GM19328 (cell line): Measurements from ENCODE around the gene FBRS.
"Not testable (repeated sequence)": the region's sequence is repeated elsewhere in the genome, so short reads cannot be mapped to it uniquely, and the experiment has no call there.

ENCODE experiments used
- ATAC-seq: cut with Tn5 transposase; IDR thresholded peaks from one replicate; pipeline ENCODE4 v1.9.1; 2021; ENCODE audit warnings: mild to moderate bottlenecking, moderate library complexity; ENCODE audit not compliant: unreplicated experiment

FBRS gene

GRCh38 chr16:30663820-30664219 lies 5.6 kb downstream of the FBRS start:
- no peak for ATAC-seq

- ATAC-seq: no peak
Observed at GRCh38 chr16:30664616-30665109, 6.4 kb downstream of the FBRS start.

GRCh38 chr16:30665155-30665829 lies 7.1 kb downstream of the FBRS start:
- no peak for ATAC-seq

DNA sequence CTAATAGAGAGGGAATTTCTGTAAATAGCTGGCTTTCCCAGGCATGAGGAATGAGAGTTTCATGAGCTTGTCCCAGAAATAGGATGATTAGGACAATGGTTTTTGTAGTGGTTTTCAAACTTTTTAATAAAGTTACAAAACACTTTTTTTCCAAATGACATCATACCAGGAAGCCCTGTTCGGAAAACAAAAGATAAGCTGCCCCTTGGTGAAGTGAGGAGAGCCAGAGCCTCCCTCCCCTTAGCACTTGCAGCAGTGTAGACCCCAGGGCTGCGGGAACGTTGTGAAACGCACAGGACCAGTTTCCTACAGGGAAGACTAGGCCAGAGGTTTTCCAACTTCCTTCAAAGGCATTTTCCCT lies 7.6 kb downstream of the FBRS start:
- no peak for ATAC-seq

- ATAC-seq: no peak
Observed at GRCh38 chr16:30666681-30667080, 8.4 kb downstream of the FBRS start.

DNA sequence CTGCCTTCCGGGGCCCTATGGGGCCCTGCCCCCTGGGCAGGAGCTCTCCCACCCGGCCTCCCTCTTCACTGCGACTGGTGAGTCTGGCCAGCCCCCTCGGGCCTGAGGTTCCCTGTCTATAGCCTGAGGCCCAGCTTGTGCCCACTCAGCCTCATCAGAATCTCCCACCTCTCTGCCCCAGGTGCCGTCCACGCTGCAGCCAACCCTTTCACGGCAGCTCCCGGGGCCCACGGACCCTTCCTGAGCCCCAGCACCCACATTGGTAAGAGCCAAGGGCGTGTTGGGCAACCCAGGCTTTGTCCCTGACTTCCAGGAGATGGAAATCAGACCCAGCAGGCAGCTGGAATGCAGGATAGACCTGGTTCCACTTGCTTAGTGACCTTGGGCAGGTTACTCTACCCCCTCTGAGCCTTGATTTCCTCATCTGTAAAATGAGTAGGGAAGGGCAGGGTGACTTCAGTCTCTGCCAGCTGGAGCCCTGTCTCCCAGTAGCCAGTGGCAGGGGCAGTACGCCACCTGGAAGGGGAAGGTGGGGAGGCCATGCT lies 9.2 kb downstream of the FBRS start:
- ATAC-seq: no peak

GRCh38 chr16:30668393-30668792 lies 10.2 kb downstream of the FBRS start:
- ATAC-seq: no peak

DNA sequence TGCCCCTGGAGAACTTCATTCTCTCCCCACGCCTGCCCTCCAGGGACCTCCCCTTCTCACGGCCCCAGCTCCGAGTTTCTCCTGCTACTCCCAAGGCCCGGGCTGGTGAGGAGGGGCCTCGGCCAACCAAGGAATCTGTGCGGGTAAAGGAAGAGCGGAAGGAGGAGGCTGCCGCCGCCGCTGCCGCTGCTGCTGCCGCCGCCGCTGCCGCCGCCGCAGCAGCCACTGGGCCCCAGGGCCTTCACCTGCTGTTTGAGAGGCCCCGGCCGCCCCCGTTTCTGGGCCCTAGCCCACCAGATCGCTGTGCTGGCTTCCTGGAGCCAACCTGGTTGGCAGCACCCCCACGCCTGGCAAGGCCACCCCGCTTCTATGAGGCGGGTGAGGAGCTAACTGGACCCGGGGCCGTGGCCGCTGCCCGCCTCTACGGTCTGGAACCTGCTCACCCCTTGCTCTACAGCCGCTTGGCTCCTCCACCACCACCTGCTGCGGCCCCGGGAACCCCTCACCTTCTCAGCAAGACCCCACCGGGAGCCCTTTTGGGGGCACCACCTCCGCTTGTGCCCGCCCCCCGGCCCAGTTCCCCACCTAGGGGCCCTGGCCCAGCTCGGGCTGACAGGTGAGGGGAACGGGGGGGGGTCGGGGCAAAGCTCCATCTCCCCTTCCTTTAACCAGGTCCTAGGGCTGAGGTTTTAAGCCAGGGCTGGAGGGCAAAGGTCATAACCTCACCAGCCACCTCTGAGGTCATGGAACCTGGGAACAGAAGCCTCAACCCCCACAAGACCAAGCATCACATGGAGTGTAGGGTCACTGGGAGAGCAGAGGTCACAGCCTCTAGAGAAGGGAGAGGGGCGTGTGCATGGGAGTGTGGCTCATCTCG lies 11.0 kb downstream of the FBRS start:
- ATAC-seq: no peak

DNA sequence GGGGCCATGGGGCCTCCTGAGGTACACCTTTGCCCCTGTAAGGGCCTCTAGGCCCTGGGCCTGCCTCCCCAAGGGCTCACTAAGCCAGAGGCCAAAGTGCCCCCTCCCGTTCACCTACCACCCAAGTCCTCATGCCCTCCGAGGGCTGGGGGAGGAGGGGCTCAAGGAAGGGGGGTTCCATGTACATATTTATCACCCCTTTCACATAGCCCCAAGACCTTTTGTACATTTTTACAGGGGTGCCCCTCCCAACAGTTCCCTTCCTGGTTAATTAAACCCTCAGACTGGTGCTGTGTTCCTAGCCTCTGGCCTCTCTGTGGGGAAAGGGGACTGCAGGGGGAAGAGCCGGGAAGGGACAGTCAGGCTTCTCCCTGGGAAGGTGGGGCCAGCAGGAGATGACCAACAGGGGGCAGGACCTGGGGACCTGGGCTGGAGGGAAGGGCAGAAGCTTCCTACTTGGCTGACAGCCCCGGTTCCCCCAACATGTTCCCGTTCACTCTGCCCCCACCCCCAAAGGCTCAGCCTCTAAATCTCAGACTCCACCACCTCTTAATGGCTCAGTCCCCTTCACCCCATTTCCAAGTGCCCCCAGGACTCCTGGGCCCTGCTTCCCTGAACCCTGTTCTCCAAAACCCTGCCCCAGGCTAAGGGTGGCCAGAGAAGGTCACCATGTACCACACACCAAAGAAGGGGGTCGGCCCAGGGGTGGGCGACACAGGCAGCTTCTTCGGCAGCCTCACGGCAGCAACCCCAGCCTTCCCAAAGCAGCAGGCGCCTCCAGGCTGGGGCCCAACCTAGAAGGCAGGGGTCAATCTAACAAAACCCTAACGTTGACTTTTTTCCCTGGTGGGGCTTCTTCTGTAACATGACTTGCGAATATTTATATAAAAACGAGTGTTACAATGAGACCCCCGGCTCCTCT lies 11.9 kb downstream of the FBRS start:
- ATAC-seq: no peak

GRCh38 chr16:30675143-30675542 lies 16.9 kb downstream of the FBRS start:
- ATAC-seq: no peak

DNA sequence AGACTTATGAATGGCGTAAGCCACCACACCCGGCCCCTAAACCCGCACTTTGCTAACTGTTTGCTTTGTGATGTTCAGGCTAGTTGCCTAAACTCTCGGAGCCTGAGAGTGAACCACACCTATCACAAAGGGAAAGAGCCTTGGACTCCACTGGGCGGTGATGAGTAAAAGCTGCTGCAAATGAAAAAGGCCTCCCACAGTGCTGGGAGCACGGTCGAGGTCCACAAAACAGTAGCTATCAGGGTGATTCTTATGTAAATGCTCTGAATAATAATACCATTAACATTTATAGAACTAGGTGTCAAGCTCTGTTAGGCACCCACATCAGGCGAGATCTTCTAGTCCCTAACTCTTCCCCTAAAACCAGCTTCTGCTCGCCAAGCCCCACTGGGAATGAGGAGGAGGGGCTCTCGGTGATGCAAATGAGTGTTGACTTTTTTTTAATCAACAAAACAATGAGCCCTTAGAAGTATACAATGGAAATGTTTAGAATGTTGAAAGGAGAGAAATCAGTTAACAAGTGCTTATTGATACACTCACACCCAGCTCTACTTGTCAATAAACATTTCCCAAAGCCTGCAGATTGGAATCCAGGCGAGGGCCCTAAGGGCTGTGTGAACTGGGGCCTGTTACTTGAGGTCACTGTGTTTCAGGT lies 19.8 kb downstream of the FBRS start:
- ATAC-seq: no peak

DNA sequence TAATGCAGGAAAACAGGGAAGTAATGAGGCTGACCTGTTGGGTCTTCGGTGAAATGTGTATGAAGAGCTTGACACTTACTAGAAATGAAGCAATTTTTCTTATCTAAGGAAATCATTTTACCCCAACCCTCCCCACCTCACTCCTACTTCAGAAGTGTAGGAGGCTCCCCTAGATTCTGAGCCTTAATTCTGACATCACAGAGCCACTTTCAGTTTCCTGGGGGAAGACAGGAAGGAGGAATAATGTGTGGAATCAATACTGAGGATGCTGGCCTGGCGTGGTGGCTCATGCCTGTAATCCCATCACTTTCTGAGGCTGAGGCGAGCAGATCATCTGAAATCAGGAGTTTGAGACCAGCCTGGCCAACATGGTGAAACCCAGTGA lies 20.3 kb downstream of the FBRS start:
- no peak for ATAC-seq

DNA sequence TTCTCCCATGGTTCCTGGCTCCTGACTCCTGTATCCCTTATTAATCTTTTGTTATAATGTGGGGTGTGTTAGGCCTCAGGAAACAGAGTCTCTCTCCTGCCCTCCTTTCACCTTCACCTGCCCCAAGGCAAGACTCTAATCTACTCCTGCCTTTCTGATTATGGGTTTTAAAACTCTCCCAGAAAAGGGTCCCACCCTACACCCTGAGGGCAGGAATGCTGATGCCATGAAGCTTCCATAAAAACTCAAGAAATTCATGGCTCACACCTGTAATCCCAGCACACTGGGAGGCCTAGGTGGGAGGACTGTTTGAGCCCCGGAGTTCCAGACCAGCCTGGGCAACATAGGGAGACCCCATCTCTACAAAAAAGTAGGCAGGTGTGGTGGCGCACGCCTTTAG lies 22.1 kb downstream of the FBRS start:
- ATAC-seq: no peak

DNA sequence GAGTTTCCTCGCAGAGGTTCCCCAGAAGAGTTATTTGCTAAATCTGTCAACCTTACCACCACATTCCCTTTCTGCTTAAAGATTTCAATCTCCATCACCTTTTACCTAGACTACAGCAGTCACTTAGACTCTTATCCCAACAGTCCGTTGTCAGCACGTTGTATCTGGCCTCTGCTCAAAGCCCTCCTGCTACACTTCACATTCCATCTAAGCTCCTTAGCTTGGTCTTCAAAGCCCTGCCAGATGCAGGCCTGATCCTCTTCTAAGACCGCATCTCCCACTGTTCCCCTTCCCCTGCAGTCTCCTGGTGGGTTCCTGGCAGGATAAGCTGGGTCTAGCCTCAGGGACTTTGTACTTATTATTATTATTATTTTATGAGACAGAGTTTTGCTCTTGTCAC lies 30.5 kb downstream of the FBRS start:
- no peak for ATAC-seq

GRCh38 chr16:30691907-30692306 lies 33.7 kb downstream of the FBRS start:
- ATAC-seq: no peak

DNA sequence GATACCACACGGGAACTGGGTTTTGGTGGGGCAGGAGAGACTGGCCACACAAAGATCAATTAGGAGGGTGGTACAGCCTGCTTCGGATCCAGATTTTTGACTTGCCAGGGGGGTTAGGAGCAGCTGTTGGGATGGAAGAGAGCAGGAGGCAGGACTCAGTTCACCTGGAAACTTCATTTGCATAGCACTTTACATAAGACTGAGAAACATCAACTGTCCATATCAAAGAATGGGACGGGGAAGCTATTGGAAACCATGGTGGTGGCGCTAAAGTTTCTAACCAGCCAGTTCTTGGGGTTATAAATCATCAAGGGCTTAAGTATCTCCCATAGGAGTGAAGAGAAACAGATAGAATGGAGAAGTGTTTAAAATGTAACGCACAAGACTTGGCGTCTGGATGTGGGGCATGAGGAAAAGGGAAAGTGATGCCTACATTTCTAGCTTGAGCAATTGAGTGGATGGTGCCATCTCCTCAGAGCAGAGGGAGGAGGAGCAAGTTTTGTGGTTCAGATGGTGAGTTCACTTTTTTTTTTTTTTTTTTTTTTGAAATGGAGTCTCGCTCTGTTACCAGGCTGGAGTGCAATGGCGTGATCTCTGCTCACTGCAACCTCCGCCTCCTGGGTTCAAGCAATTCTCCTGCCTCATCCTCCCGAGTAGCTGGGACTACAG lies 34.3 kb downstream of the FBRS start:
- no peak for ATAC-seq

DNA sequence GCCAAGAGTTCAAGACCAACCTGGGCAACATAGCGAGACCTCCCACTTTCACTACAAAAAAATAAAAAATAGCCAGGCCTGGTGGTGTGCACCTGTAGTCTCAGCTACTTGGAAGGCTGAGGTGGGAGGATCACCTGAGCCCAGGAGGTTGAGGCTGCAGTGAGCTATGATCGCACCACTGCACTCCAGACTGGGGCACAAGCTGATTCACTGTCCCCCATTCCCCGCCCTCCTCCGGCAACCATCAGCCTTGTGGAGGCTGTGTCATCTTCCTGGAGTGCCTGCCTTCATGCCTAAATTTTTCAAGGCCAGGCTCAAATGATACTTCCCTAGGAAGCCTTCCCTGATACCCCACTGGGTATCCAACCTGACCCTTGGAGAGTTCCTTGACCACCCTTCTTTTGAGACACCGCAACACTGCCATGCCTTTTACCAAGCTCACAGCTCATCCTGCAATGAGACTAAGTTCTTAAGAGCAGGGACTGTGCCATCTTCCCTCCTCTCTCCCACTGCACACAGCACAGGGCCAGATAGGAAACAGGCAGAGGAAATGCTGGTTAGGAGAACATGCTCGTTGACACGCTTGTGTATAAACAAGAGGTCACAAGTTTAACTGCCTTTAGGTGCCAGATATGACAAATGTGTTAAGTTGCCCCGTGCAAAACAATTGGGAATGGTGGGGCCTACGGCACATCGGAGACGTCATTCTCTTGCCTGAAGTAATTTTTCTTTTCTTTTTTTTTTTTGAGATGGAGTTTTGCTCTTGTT lies 36.9 kb downstream of the FBRS start:
- ATAC-seq: no peak

GRCh38 chr16:30696646-30697045 lies 38.4 kb downstream of the FBRS start:
- ATAC-seq: not testable (repeated sequence)
